Measurements from ENCODE around the gene CTSW. TPM values are rescaled to one million over a fixed set of nuclear protein-coding genes. Genes with fewer than 3 reads are reported as not detected.
"Not testable (repeated sequence)": the region's sequence is repeated elsewhere in the genome, so short reads cannot be mapped to it uniquely, and the experiment has no call there.

CTSW gene
- total RNA-seq, 1 experiment from 2014 or later = not detected

DNA sequence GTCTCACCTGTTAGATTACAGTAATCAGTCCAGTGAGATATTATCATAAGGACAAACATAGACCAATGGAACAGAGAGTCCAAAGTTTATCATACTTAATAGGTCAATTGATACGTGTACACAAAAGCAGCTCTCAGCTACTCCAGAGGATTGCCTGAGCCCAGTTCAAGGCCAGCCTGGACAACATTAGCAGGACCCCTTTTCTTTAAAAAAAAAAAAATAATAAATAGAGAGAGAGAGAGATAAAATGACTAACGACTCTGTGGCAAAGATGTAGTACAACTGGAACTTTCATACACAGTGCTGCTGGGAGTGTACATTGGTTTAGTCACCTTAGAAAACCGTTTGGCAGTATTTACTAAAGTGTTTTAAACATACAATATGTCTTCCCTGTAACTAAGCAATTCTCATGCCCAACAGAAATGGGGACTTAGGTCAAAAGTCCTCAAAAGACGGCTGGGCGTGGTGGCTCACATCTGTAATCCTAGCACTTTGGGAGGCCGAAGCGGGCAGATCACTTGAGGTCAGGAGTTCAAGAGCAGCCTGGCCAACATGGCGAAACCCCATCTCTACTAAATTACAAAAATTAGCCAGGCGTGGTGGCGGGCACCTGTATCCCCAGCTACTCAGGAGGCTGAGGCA lies 35.3 kb upstream of the CTSW start:
- in situ Hi-C loops (cut with HindIII; ENCODE audit: low pct_unique_long_range_greater_than_20kb, low sequenced_read_pairs) (no loop called here), intact Hi-C loops (cut with micrococcal nuclease; ENCODE audit: unreplicated experiment) (no loop called here)
- ChIA-PET CTCF (interaction anchor here (0.7 kb wide), 1 partner anchor 185 kb away, joined by 3 read pairs; no protein-coding TSS in a partner anchor), POLR2A (interaction anchor here (0.6 to 0.7 kb wide), 2 partner anchors 22 to 127 kb away, joined by 3 to 16 read pairs; no protein-coding TSS in a partner anchor)
- Histone ChIP-seq H3K36me3 (ENCODE audit: control insufficient read depth, insufficient read depth, low read length) (no peaks in the 10 kb centered on the region), H3K27me3 (ENCODE audit: control insufficient read depth, insufficient read depth, low read length) (no peaks in the 10 kb centered on the region), H3K9me3 (ENCODE audit: control insufficient read depth, insufficient read depth, low read depth, low read length) (no peaks in the 10 kb centered on the region), H3K27ac (ENCODE audit: low read length) (no peak overlapping the region), H3K4me1 (ENCODE audit: control insufficient read depth, insufficient read depth, low read length) (0 out of 2 replicates have a peak, but pooled peaks cover 3% of the 10 kb centered on the region), H3K4me3 (ENCODE audit: low read depth in 2 of 2, low read length in 2 of 2) (no peak overlapping the region)
- BruUV-seq (replicated peaks) = no TSS peak
- DNase-seq (ENCODE audit: low read depth, low spot score) (no peak), ATAC-seq (no peak)
- TF ChIP-seq TCF7L2 (IDR thresholded peaks at IDR 0.05; ENCODE audit: low read depth, low read length) (no peak), POLR2AphosphoS5 (IDR thresholded peaks at IDR 0.05; ENCODE audit: low read depth, low read length) (no peak), SIN3A (IDR thresholded peaks at IDR 0.05; ENCODE audit: borderline replicate concordance, insufficient read depth, low read depth, low read length) (no peak)
- TF ChIP-seq, protein P1, sequence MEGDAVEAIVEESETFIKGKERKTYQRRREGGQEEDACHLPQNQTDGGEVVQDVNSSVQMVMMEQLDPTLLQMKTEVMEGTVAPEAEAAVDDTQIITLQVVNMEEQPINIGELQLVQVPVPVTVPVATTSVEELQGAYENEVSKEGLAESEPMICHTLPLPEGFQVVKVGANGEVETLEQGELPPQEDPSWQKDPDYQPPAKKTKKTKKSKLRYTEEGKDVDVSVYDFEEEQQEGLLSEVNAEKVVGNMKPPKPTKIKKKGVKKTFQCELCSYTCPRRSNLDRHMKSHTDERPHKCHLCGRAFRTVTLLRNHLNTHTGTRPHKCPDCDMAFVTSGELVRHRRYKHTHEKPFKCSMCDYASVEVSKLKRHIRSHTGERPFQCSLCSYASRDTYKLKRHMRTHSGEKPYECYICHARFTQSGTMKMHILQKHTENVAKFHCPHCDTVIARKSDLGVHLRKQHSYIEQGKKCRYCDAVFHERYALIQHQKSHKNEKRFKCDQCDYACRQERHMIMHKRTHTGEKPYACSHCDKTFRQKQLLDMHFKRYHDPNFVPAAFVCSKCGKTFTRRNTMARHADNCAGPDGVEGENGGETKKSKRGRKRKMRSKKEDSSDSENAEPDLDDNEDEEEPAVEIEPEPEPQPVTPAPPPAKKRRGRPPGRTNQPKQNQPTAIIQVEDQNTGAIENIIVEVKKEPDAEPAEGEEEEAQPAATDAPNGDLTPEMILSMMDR (IDR thresholded peaks at IDR 0.05) = no peak
- TF ChIP-seq, protein P2, sequence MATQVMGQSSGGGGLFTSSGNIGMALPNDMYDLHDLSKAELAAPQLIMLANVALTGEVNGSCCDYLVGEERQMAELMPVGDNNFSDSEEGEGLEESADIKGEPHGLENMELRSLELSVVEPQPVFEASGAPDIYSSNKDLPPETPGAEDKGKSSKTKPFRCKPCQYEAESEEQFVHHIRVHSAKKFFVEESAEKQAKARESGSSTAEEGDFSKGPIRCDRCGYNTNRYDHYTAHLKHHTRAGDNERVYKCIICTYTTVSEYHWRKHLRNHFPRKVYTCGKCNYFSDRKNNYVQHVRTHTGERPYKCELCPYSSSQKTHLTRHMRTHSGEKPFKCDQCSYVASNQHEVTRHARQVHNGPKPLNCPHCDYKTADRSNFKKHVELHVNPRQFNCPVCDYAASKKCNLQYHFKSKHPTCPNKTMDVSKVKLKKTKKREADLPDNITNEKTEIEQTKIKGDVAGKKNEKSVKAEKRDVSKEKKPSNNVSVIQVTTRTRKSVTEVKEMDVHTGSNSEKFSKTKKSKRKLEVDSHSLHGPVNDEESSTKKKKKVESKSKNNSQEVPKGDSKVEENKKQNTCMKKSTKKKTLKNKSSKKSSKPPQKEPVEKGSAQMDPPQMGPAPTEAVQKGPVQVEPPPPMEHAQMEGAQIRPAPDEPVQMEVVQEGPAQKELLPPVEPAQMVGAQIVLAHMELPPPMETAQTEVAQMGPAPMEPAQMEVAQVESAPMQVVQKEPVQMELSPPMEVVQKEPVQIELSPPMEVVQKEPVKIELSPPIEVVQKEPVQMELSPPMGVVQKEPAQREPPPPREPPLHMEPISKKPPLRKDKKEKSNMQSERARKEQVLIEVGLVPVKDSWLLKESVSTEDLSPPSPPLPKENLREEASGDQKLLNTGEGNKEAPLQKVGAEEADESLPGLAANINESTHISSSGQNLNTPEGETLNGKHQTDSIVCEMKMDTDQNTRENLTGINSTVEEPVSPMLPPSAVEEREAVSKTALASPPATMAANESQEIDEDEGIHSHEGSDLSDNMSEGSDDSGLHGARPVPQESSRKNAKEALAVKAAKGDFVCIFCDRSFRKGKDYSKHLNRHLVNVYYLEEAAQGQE (IDR thresholded peaks at IDR 0.05; ENCODE audit: insufficient read depth in 1 of 2, low read depth in 2 of 2, low read length in 1 of 2) = no peak

DNA sequence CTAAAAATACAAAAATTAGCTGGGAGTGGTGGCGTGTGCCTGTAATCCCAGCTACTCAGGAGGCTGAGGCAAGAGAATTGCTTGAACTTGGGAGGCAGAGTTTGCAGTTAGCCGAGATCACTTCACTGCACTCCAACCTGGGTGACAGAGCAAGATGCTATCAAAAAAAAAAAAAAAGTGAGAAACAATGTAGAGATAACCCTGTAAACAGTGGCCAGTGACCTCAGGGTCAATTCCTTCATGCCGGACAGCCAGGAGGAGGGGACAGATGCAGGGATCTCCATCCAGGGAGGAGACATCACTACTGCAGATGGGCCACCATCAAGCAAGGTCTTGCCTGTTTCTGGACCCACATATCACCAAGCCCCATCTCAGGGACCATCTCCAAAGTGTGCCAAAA lies 31.9 kb upstream of the CTSW start:
- Histone ChIP-seq H3K27me3 (ENCODE audit: control insufficient read depth, insufficient read depth, low read length) (no peaks in the 10 kb centered on the region), H3K4me3 (ENCODE audit: low read depth in 2 of 2, low read length in 2 of 2) (no peak overlapping the region), H3K4me1 (ENCODE audit: control insufficient read depth, insufficient read depth, low read length) (peaks cover 4% of the 10 kb centered on the region; the same call in 1 of the 2 replicates), H3K27ac (ENCODE audit: low read length) (no peak overlapping the region), H3K36me3 (ENCODE audit: control insufficient read depth, insufficient read depth, low read length) (no peaks in the 10 kb centered on the region; the same call in 1 of the 2 replicates), H3K9me3 (ENCODE audit: control insufficient read depth, insufficient read depth, low read depth, low read length) (no peaks in the 10 kb centered on the region)
- TF ChIP-seq SIN3A (IDR thresholded peaks at IDR 0.05; ENCODE audit: borderline replicate concordance, insufficient read depth, low read depth, low read length) (no peak), POLR2AphosphoS5 (IDR thresholded peaks at IDR 0.05; ENCODE audit: low read depth, low read length) (no peak), TCF7L2 (IDR thresholded peaks at IDR 0.05; ENCODE audit: low read depth, low read length) (no peak)
- TF ChIP-seq, protein P1 (IDR thresholded peaks at IDR 0.05) = no peak
- TF ChIP-seq, protein P2 (IDR thresholded peaks at IDR 0.05; ENCODE audit: insufficient read depth in 1 of 2, low read depth in 2 of 2, low read length in 1 of 2) = no peak
- intact Hi-C loops (cut with micrococcal nuclease; ENCODE audit: unreplicated experiment) = no loop called here
- BruUV-seq (replicated peaks) = no TSS peak
- POLR2A ChIA-PET = interaction anchor here (0.6 kb wide), 1 partner anchor 153 kb away, joined by 8 read pairs; no protein-coding TSS in a partner anchor
- in situ Hi-C loops (cut with HindIII; ENCODE audit: low pct_unique_long_range_greater_than_20kb, low sequenced_read_pairs) = no loop called here
- CTCF ChIA-PET = no interaction called here
- no peak for DNase-seq (ENCODE audit: low read depth, low spot score)
- ATAC-seq = no peak

DNA sequence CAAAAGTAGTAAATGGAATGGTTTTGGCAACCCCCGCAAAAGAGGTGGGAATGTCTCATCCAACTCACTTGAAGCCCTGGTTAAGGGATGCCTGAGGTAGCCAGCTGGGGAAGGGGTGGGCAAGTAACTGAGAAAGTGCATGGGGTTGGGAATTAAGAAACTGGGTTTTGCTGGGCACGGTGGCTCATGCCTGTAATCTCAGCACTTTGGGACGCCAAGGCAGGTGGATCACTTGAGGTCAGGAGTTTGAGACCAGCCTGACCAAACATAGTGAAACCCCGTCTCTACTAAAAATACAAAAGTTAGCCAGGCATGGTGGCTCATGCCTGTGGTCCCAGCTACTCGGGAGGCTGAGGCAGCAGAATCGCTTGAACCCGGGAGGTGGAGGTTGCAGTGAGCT lies 30.9 kb upstream of the CTSW start:
- H3K9me3 ChIP-seq (ENCODE audit: control insufficient read depth, insufficient read depth, low read depth, low read length); H3K27me3 ChIP-seq (ENCODE audit: control insufficient read depth, insufficient read depth, low read length); DNase-seq (ENCODE audit: low read depth, low spot score); in situ Hi-C loops (cut with HindIII; ENCODE audit: low pct_unique_long_range_greater_than_20kb, low sequenced_read_pairs); H3K36me3 ChIP-seq (ENCODE audit: control insufficient read depth, insufficient read depth, low read length); H3K4me3 ChIP-seq (ENCODE audit: low read depth in 2 of 2, low read length in 2 of 2); intact Hi-C loops (cut with micrococcal nuclease; ENCODE audit: unreplicated experiment); H3K27ac ChIP-seq (ENCODE audit: low read length); CTCF ChIA-PET; BruUV-seq (replicated peaks); H3K4me1 ChIP-seq (ENCODE audit: control insufficient read depth, insufficient read depth, low read length); ATAC-seq: not testable (repeated sequence)
- POLR2A ChIA-PET = interaction anchor here (0.6 kb wide), 3 partner anchors 104 to 310 kb away, joined by 3 to 5 read pairs (median 4); no protein-coding TSS in a partner anchor

Data from Panc1 (cell line).